GM19043 (cell line): ENCODE data around the gene TSPO2.
A peak's percentile ranks its signal among the peaks of the same experiment; 100 is the strongest.

ENCODE experiments used
- ATAC-seq: cut with Tn5 transposase; IDR thresholded peaks from one replicate; pipeline ENCODE4 v1.9.1; 2021; ENCODE audit warnings: low read depth; ENCODE audit not compliant: unreplicated experiment

The TSPO2 gene

GRCh38 chr6:41073203-41073967 lies 31.1 kb downstream of the TSPO2 start:
- peak; percentile 16 for ATAC-seq

DNA sequence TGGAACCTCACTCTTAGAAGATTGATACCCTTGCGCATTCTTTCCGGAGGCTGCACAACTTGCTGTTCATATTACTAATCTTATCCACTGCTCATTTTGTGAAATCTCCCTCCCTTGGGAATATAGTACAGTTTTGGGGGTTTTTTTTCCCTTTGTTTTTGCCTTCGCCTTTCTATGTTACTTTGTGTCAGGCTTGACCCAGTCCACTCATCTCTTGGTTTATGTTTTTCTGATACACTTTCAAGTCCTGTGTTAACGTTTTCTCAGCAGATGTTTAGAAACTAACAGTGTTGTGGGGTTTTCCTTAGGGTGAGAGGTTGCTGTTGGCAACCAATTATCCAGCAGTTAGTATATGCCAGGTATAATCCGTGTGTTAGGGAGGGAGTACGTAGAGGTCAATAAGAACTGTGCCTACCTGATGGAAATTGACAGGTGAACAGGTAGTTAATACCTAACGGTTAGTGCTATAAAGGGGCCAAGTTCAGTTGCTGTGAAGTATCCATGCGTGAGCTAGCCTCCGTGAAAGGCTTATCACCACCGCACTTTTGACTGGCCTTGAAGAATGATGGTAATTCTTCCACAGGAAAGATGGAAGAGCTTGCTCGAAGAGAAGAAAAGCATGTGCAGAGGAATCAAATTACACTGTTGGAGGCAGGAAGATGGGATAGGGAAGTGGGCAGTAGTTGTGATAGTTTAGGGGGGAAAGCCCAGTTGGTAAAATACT lies 31.9 kb downstream of the TSPO2 start:
- no peak for ATAC-seq

GRCh38 chr6:41074692-41075436 lies 32.6 kb downstream of the TSPO2 start:
- no peak for ATAC-seq

DNA sequence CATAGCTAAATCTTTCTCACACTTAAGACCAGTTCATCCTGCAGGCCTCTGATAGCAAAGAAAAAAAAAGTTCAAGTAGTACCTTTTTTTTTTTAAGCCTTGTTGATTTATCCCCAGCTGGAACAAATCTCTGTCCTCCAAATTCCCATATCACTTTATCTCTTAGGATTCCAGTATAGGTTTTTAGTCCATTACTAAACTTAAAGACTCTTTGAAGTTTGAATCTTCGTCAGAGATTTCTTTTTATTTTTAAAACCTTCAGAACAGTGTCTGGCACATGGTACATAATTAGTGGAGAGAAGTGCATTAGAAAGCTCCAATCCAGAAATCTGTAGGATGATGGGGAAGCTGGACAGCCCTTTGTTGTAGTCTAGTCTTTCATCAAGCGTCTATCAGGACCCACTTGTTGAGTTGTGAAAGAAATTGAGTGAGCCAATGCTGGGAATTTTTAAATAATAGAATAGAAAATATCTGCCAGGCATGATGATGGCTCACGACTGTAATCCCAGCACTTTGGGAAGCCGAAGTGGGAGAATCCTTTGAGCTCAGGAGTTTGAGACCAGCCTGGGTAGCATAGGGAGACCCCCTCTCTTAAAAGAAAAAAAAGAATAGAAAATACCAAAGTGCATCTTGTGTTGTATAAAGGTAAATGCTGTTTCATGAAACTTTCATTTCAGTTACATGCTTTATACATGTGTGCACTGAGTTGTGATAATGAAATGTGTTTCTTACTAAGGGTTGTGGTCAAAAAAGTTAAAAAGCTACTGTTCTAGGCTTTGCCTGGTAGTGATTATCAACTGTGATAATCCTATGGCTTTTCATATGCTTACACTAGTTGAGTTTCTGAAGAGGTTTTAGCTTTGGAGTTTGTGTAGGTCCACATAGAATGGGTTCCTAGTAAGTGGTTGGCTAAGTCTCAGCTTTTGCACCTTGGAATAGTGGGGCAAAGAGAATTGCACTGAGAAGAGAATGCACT lies 33.7 kb downstream of the TSPO2 start:
- ATAC-seq, result no peak

DNA sequence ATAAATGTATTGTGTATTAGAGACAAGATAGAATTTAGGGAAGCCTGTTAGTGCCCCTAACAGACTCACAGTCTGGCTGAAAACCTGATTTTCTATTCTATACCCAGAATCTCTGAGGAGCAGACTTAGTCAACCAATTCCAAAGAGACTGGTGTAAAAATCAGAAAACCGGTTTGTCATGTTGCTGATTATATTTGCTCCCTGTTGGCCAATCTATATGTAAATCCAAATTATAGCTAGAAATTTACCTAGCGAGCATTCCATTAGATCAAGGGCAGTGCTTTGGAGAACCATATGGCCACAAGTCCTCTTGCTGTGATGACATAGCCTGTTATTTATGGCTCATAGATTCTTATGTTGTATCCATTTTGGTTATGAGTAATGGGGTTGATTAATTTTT lies 35.3 kb downstream of the TSPO2 start:
- ATAC-seq, result no peak

- no peak for ATAC-seq
Measured at GRCh38 chr6:41078101-41078500, 35.8 kb downstream of the TSPO2 start.

DNA sequence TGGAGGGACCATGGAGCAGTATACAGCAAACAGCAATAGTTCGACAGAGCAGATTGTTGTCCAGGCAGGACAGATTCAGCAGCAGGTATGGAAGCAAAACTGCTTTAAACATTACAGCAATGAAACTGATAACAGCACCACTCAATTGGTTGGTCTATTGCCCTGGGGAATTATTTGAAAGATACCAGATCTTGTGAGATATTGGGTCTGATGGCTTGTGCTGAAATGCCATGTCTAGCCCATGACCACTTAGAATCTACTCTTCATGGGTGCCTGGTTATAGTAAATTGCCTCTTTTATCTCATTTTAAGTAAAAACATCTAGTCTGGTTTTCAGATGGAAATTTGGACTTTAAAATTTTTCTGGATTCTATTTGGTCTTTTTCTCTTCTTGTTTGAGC lies 36.8 kb downstream of the TSPO2 start:
- ATAC-seq, result no peak

DNA sequence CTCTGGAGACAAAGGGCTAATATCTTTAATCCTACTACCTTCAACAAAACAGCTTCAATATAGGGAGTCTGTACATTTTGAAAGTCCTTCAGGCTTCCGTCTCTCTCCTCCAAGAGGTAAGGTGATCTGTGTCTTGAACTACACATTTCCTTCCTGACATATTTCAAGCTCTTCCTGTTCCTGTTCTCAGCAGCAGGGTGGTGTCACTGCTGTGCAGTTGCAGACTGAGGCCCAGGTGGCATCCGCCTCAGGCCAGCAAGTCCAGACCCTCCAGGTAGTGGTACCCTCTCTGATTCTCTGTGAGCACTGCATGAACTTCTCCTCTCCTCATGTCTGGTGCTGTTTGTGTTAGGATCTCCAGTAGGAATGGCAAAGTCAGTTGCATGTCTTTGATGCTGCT lies 38.4 kb downstream of the TSPO2 start:
- no peak for ATAC-seq

DNA sequence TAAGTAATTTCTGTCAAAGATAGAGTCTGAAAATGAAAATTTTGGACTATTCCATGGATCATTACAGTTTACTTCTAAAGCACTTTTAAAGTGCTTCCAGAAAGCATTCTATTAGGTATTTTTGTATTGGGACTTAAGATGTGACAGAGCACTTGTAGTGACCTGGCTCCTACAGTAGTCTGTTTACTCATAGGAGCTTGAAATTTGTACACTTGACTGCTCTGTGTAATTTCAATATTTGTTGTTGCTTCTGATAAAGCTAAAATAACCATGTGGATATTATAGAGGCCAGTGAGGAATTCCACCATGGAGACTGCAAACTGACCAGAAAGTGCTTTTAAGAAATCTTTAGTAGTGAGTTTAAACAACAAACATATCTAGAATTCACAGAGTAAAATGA lies 40.8 kb downstream of the TSPO2 start:
- ATAC-seq, result no peak

DNA sequence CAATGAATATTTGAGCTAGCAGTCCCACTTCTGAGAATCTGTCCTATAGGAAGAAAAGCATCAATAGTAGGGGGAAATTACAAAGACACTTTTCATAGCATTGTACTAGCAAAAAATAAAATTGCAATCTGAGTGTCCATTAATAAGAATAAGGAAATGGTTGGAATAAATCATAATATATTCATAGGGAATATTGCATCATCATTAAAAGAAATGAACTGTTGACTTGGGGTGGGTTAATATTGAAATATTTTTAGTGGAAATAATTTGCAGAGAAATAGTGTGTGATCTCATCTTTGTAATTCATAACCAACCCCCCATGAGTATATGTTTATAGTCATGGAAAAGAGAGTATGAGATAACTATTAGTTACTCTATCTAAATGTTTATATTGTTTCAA lies 42.9 kb downstream of the TSPO2 start:
- no peak for ATAC-seq

- no peak for ATAC-seq
Measured at GRCh38 chr6:41088451-41088850, 46.2 kb downstream of the TSPO2 start.

DNA sequence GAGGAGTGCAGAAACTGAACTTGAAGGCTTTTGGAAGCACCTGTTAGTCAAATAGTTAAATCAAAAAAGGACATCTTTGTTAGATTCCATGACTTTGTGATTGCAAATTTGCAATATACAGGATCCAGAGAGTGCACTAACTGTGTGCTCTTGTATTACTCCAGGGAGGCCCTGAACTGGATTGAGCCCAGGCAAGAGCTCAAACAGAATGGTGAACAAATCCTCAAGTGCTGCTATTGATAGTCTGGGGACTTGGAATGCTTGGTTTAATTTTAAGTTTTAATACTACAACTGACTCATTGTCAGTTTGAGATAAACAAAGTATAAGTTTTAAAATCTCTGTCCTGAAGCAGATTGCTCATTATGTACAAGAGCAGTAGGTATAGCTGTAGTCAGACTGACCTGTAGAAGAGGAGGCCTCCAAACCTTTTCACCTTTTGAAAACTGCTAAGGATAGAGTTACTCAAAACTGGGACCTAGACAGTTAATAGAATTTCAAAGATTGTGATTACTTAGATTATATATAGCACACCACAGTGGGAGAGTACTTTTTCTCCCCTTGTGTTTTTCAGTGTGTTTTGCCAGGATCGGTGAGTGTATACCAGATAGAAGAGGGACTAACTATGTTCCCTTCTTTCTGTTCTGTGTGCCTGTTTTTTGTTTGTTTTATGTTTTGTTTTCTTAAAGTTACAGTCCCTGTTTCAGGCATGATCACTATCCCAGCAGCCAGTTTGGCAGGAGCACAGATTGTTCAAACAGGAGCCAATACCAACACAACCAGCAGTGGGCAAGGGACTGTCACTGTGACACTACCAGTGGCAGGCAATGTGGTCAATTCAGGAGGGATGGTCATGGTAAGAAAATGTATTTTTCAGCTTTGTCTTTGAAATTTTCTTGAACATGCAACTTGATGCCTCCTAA lies 48.8 kb downstream of the TSPO2 start:
- ATAC-seq, result no peak

DNA sequence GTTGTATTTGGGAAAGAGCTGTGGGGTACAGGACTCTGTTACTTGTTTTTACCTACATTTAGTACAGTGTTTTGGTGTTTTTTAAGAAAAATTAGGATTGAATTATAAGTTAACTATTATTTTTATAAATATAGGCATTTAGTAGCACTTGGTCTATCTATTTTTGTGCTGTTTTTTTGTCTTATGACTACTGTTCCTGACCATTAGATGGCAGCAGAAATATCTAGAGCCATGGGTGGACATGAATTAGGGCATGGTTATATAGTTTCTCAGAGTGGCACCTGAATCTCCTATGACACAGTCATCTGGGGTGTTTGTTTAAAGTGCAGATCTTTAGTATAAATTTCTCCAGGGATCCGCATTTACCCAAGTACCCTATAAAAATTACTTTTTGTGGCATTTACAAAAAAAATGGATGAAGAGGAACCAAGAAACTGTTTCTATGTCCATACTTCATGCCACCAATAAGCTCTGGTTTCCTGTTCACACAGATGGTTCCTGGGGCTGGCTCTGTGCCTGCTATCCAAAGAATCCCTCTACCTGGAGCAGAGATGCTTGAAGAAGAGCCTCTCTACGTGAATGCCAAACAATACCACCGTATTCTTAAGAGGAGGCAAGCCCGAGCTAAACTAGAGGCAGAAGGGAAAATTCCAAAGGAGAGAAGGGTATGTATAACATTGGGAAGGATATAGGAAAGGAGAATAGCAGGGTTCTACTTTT lies 50.3 kb downstream of the TSPO2 start:
- no peak for ATAC-seq

DNA sequence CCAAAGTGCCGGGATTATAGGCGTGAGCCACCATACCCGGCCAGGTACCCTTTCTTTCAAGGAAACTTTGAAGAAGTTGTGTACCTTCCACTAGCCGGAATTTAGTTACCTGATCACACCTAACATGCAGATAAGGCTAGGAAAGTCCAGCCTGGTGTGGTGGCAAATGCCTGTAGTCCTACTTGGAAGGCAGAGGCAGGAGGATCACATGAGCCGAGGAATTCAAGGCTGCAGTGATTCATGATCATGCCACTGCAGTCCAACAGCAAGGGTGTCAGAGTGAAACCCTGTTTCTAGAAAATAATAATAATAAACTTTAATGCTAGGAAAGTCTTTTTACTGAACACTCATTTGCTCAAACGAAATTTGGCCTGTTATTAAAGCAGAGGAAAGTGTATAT lies 51.5 kb downstream of the TSPO2 start:
- ATAC-seq, result no peak
